Head of caudate nucleus (tissue), 42 donors: ENCODE results near the gene SPAG17.

Experiments
- DNase-seq, 42 donors: peaks; one replicate each; pipeline versions ENCODE4 v3.0.0 to v3.0.0-alpha.2; 2020 to 2021; ENCODE audit warnings: mixed read lengths in 7 of 42
- intact Hi-C: fragments of 100-400 bp; cut with DNase I; formaldehyde crosslinking; loops from one replicate; pipeline ENCODE4 v1.15.0; 2022

The SPAG17 gene

DNA sequence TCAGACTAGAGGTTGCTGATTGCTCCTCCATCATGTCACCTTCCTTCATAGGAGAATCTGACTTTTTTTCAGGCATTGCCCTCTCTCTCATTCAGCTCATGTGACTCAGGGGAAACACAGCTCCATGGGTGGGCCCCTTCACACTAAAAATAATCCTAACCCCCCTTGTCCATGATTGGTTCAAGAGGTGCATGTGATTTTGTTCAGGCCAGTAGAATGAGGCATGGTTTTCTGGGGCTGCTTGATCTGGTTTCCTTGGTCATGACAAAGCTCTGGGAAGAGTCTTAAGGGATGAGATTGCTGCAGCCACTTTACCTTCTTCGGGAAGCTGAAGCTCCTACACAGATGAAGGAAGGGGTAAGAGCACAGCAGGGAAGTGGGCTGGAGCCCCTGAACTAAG is 56.3 kb downstream of the SPAG17 start:
- intact Hi-C loops, result no loop called here
- no peak for DNase-seq

DNA sequence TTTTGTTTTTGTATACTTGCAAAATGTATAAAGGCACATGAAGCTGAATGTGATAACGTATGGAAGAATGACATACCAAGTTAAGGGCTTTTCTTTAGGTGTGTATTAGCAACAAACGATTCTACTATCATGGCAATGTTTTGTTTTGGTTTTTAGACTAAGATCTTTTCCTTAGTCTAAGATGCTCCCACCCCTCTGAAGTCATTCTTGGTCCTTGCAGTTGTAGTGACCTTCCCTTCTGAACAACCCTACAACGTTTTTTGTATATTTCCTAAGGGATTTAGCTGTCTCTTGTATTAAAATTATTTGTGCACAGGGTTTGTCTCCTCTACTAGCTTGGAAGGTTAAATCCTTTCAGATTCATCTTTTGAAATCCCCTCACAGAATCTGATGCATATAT is 61.0 kb downstream of the SPAG17 start:
- DNase-seq, result no peak
- intact Hi-C loops, result no loop called here

DNA sequence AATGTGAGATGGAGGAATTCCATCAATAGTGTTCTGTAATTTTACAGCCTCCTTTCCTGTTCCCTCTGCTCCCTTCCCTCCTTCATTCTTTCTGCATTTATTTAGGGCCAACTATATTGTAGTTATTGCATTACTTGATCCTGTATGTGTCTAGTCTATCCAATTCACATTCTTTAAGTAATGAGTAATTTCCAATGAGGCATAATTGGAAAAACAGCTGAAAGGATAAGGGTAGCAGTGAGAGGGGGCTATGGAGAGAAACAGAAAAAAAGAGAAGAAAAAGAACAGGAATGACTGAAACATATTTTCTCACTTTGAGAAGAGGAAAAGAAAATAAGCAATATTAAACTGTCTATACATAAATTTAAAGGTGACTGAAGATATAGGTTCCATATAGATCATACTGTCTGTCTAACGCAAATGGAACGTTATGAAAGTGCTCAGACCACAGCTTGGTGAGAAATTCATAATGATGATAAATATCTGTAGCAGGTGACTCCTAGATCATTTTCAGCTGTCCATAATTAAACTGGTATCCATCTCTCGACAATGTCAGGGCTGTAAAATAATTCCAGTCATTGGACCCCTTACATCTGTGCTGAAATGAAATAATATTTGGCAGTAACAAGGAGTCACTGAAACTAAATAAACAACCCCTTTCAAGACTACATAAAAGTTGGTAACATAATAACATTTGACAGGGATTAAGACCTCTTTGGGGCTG is 61.8 kb downstream of the SPAG17 start:
- no peak for DNase-seq
- intact Hi-C loops, result no loop called here

- no peak for DNase-seq
- intact Hi-C loops, result no loop called here
Observed at GRCh38 chr1:118122234-118123004, 62.6 kb downstream of the SPAG17 start.

DNA sequence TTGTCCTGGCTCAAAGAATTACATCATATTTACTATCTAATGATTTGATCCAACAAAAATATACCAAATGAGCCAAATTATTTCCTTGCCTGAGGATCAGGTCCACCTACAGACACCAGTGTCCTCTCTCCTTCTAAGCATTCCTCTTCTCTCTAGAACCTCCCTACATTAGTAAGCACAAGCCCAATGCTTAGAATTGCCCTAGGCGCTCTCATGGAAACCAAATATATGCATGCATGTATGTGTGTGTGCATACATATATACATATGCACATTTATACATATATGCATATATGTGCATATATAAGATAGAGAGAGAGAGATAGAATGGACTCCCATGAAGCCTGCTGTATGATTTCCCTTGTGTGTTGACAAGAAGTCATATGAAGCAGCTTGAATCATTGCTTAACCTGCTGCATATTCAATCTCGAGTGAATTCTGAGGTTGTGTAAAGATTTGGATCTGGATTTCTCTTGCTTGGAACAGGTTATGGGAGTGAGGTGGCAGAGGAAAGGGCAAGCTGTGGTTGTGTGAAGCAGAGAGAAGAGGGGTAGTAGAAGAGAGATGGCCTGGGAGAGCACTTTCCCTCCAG is 66.1 kb downstream of the SPAG17 start:
- intact Hi-C loops, result no loop called here
- no peak for DNase-seq

DNA sequence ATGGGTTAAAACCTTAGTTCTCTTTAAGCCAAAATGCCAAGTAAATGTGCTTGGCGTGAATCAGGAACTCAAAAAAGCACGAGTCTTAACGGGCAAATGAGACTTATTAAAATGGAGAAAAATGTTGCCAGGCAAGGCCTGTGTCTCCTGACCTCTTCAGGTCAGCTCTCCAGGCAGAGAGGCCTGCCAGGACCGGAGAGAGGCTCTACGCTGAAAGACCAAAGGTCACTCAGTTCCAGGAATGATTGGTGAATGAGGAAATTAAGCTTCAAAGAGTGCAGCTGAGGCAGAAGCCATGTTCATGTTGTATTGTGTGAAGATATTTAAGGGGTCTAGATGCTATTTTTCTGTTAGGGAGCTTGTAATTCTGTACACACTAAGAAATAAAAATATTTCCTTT is 66.6 kb downstream of the SPAG17 start:
- no peak for DNase-seq
- intact Hi-C loops, result no loop called here

- peak in 3 of 42 donors; percentile 5 to 10 (median 8) for DNase-seq
- intact Hi-C loops, result no loop called here
Observed at GRCh38 chr1:118117521-118117920, 67.5 kb downstream of the SPAG17 start.

DNA sequence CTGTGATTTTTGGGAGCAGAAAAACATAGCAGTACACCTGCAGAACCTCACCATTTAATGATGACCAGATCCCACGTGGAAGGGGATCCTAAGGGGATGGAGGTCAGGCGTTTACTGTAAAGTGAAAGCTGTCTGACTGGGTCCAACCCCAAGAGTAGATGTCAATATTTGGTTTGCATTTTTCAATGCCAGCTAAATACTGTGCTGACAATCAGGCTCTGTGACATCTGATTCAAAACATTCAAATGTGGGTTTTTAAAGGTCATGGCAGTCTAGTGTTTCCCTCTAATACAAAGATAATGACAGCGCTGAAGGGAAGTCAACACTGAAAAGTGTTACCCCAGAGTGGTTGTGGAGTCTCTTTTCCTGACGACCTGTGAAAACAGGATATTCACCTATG is 68.1 kb downstream of the SPAG17 start:
- DNase-seq, result no peak
- intact Hi-C loops, result no loop called here

DNA sequence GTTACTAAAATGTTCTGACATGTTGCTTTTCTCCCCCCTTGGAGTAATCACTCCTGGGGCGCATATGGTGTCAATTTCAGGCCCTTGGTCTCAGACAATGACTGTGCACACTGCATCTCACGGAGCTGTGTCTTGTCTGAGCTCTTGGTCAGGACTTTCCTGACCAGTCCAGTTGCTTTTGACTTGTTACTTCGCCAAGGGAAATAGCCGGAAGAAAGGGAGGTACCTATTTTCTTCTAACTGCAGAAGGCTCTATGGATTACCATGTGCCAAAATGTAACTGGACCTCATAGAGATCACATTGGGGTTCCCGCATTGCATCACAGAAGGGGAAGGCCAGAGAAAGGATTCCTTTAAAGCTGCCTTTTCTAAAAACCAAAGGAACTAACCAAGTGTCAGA is 68.6 kb downstream of the SPAG17 start:
- DNase-seq, result no peak
- intact Hi-C loops, result no loop called here

DNA sequence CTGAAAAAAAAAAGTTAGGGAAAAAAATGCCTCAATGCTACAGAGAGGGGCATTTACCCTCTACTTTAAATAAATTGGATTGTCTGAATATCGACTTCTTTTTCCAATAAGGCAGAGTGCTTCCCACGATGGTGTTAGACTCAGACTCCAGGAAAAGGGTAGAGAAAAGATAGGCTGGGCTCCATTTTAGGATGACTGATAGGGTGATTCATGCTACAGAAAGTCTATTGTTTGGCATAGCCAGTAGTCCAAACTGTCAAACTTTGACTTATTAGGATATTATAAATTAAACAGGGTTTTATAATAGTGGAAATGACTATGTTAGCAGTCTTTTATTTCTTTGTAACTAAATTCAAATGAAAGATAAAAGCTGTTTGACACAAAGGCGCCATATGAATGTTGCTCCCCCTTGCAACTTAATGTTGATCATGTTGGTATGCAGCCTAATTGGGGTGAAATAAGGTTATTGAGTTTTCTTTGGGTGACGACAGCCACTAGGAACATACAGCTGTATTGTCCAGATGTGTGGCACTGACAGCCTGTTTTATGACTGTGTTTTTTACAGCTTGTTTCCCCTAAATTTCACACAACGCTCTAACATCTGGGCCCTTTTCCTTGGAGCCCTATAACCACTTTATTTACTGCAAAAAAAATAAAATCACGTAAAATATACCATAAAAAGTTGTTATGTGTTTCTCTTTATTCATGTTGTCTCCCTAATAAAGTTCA is 69.3 kb downstream of the SPAG17 start:
- intact Hi-C loops, result no loop called here
- DNase-seq, result no peak

GRCh38 chr1:118113261-118113660 is 71.8 kb downstream of the SPAG17 start:
- intact Hi-C loops, result no loop called here
- DNase-seq, result no peak

DNA sequence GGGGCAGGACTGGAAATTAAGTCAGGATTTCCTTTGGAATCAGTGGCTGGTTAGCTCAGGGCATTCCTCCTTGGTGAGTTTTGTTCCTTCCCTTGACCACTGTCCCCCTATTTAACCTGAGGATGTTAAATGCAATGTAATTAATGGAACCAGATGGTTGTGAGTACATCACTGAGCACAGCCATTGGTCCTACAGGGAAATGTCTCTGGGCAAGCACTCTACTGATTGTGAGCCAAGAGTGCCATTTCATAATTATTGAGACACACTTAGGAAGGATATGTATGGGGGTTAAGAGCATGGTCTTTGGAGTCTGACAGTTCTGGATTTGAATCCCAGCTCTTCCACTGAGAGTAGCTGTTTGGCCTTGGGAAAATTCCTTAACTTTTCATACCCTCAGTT is 74.4 kb downstream of the SPAG17 start:
- intact Hi-C loops, result no loop called here
- no peak for DNase-seq

GRCh38 chr1:118104951-118105350 is 80.1 kb downstream of the SPAG17 start:
- intact Hi-C loops, result no loop called here
- DNase-seq, result no peak

GRCh38 chr1:118102445-118102844 is 82.6 kb downstream of the SPAG17 start:
- DNase-seq, result no peak
- intact Hi-C loops, result no loop called here

GRCh38 chr1:118101999-118102398 is 83.0 kb downstream of the SPAG17 start:
- intact Hi-C loops, result no loop called here
- DNase-seq, result no peak

DNA sequence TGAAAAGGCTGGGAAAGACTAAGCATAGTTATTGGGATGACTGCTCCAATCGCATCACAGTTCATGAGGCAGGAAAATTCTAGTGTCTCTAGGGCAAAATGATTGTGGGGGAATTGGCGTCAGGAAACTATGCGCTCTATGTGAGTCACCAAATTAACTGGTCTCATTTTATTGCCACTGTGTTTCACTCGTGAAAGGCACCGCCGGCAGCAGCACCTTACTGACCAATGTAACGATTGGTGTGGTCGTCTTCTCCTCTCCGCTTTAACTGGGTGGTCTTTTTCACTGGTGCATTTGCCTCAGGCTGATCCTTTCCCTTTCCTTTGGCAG is 83.5 kb downstream of the SPAG17 start:
- peak in 3 of 42 donors; percentile 8 to 39 (median 19) for DNase-seq
- intact Hi-C loops, result no loop called here

- peak in 4 of 42 donors; percentile 9 to 47 (median 33) for DNase-seq
- intact Hi-C loops, result no loop called here
Observed at GRCh38 chr1:118100686-118101514, 84.1 kb downstream of the SPAG17 start.

GRCh38 chr1:118099686-118100085 is 85.3 kb downstream of the SPAG17 start:
- no peak for DNase-seq
- intact Hi-C loops, result no loop called here
